PC-9 (cell line): ENCODE data around the gene HCRT. TPM values are rescaled to one million over a fixed set of nuclear protein-coding genes. Genes with fewer than 3 reads are reported as not detected.

Experiments
- BruUV-seq: library from RNA; stranded (reverse); fragments of 400-500 nt; replicated peaks from 2 replicates; lab custom pipeline; 2021; lab: Mats Ljungman, UMichigan
- CTCF ChIA-PET: fragments of 300-600 bp; sonication (Branson Sonifier 250); formaldehyde crosslinking; loops from one replicate; lab custom pipeline; 2022; ENCODE audit warnings: antibody characterized with exemption; lab: Charles Lee
- POLR2A ChIA-PET: fragments of 300-600 bp; sonication (Branson Sonifier 250); formaldehyde crosslinking; loops from one replicate; lab custom pipeline; 2022; ENCODE audit warnings: antibody characterized with exemption; ENCODE audit not compliant: unreplicated experiment; lab: Charles Lee
- DNase-seq, 2 experiments: peaks; one replicate each; pipeline versions ENCODE4 v3.0.0 to v3.0.0-alpha.2; 2015 to 2022; ENCODE audit warnings: mixed read lengths in 1 of 2
- H2AFZ ChIP-seq: fragments of 200-600 bp; sonication (generic); 2 replicates; pipeline ENCODE4 v1.8.1; 2017; ENCODE audit warnings: antibody characterized with exemption
- H3F3A ChIP-seq: fragments of 200-600 bp; sonication (generic); 2 replicates; pipeline ENCODE4 v1.8.1; 2017; ENCODE audit warnings: antibody characterized with exemption, mild to moderate bottlenecking, low read depth; ENCODE audit not compliant: insufficient read depth
- H3K27ac ChIP-seq: fragments of 200-600 bp; sonication (generic); 2 replicates; pipeline ENCODE4 v1.6.1; 2016; ENCODE audit warnings: mixed run types
- H3K27me3 ChIP-seq: fragments of 200-600 bp; sonication (generic); 2 replicates; pipeline ENCODE4 v1.6.1; 2016; ENCODE audit warnings: low read depth, mixed run types; ENCODE audit not compliant: insufficient read depth
- H3K36me3 ChIP-seq: fragments of 200-600 bp; sonication (generic); 2 replicates; pipeline ENCODE4 v1.6.1; 2016; ENCODE audit warnings: low read depth, mixed run types
- H3K4me1 ChIP-seq: fragments of 200-600 bp; sonication (generic); replicated peaks from 2 replicates; pipeline ENCODE4 v1.6.1; 2016; ENCODE audit warnings: mixed run types; ENCODE audit not compliant: insufficient read depth
- H3K4me2 ChIP-seq: fragments of 200-600 bp; sonication (generic); 2 replicates; pipeline ENCODE4 v1.6.1; 2017; ENCODE audit warnings: mixed run types
- H3K4me3 ChIP-seq: fragments of 200-600 bp; sonication (generic); 2 replicates; pipeline ENCODE4 v1.6.1; 2016; ENCODE audit warnings: mixed run types
- H3K79me2 ChIP-seq: fragments of 200-600 bp; sonication (generic); 2 replicates; pipeline ENCODE4 v1.6.1; 2017; ENCODE audit warnings: low read depth, mixed run types
- H3K9me2 ChIP-seq: fragments of 200-600 bp; sonication (generic); 2 replicates; pipeline ENCODE4 v1.8.1; 2017; ENCODE audit warnings: mild to moderate bottlenecking; ENCODE audit not compliant: insufficient read depth
- H3K9me3 ChIP-seq: fragments of 200-600 bp; sonication (generic); 2 replicates; pipeline ENCODE4 v1.8.1; 2016; ENCODE audit warnings: low read depth; ENCODE audit not compliant: insufficient read depth
- H4K20me1 ChIP-seq: fragments of 200-600 bp; sonication (generic); 2 replicates; pipeline ENCODE4 v1.8.1; 2017; ENCODE audit not compliant: insufficient read depth
- CTCF ChIP-seq: fragments of 200-600 bp; sonication (generic); conservative IDR thresholded peaks from 2 replicates; pipeline ENCODE4 v1.6.1; 2017; ENCODE audit warnings: mixed run types, antibody characterized with exemption, mild to moderate bottlenecking, moderate library complexity
- EZH2 ChIP-seq: fragments of 200-600 bp; sonication (generic); IDR thresholded peaks from 2 replicates; pipeline ENCODE4 v1.8.0; 2017; ENCODE audit warnings: antibody characterized with exemption, low read depth
- intact Hi-C: fragments of 100-400 bp; cut with micrococcal nuclease; formaldehyde crosslinking; loops from one replicate; pipeline ENCODE4 v1.10.0; 2022; ENCODE audit not compliant: unreplicated experiment
- total RNA-seq: library from RNA; stranded (reverse); gene quantifications from 2 replicates; pipeline ENCODE4 v1.2.3, GENCODE V29; 2021

Gene HCRT
- total RNA-seq, 1 experiment from 2014 or later = not detected

DNA sequence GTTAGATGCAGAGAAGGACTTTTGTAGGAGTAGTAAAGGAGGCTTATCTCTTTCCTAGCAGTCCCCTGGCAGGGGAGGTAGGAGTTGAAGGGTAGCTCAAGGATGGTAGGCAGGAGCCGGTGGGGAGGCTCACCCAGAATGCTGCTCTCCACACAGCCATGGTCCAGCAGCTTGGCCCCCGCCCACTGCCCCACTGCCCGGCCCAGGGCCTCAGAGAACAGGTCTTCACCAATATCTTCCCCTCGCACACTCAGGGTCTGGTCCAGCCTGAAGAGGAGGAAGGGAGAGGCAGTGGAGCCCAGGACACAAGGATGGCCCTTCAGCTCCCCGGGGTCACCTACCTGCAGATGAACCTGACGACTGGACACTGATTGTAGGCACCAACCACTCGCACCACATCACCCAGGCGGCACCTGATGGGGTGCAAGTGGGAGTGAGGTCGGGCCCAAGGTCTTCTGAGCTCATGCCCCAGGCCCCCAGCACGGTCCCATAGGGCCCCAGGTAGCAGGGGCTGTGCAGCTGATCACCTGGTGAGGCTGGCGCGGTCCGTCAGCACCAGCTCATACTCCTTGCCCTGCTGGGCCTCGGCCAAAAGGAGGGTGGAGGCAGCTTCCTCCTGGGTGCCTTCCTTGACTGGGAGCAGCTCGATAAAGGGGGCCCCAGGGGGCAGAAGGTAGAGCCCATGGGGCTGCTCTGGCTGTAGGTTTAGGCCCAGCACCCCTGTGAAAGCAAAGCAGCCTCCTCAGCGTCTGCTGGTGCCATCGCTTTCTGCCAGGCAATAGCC is 5.4 kb upstream of the HCRT start:
- ChIA-PET CTCF (no interaction called here), POLR2A (no interaction called here)
- TF ChIP-seq EZH2 (no peak), CTCF (no peak)
- no peak overlapping the region for H3K4me3 ChIP-seq
- 0 out of 2 replicates have a peak, but pooled peaks cover 6% of the 10 kb centered on the region for H3K4me1 ChIP-seq
- no peaks in the 10 kb centered on the region for H3K9me2 ChIP-seq
- no peaks in the 10 kb centered on the region for H3K9me3 ChIP-seq
- no peak overlapping the region for H3K27ac ChIP-seq
- intact Hi-C loops = no loop called here
- H4K20me1 ChIP-seq = no peaks in the 10 kb centered on the region
- H3K79me2 ChIP-seq = no peaks in the 10 kb centered on the region
- H3K4me2 ChIP-seq = no peak overlapping the region
- H3K27me3 ChIP-seq = no peaks in the 10 kb centered on the region
- no peaks in the 10 kb centered on the region for H3F3A ChIP-seq
- no TSS peak for BruUV-seq
- no peaks in the 10 kb centered on the region for H3K36me3 ChIP-seq
- DNase-seq = no peak
- no peak overlapping the region for H2AFZ ChIP-seq

- H3K4me3 ChIP-seq = no peak overlapping the region
- H4K20me1 ChIP-seq = no peaks in the 10 kb centered on the region
- ChIA-PET POLR2A (no interaction called here), CTCF (interaction anchor here (0.5 kb wide), 1 partner anchor 262 kb away, joined by 3 read pairs; no protein-coding TSS in a partner anchor)
- no peak overlapping the region for H3K27ac ChIP-seq
- H3K36me3 ChIP-seq = no peaks in the 10 kb centered on the region
- BruUV-seq = no TSS peak
- no peak for DNase-seq
- no peaks in the 10 kb centered on the region for H3K9me3 ChIP-seq
- no peaks in the 10 kb centered on the region for H3K9me2 ChIP-seq
- TF ChIP-seq CTCF = no peak
- no peak for TF ChIP-seq EZH2
- H3K27me3 ChIP-seq = no peaks in the 10 kb centered on the region
- no peak overlapping the region for H2AFZ ChIP-seq
- H3K4me2 ChIP-seq = no peak overlapping the region
- H3K79me2 ChIP-seq = no peaks in the 10 kb centered on the region
- peaks cover 16% of the 10 kb centered on the region; the same call in 1 of the 2 replicates for H3K4me1 ChIP-seq
- intact Hi-C loops = no loop called here
- H3F3A ChIP-seq = 0 out of 2 replicates have a peak, but pooled peaks cover 9% of the 10 kb centered on the region
Observed at GRCh38 chr17:42189651-42189965, 4.4 kb upstream of the HCRT start.

DNA sequence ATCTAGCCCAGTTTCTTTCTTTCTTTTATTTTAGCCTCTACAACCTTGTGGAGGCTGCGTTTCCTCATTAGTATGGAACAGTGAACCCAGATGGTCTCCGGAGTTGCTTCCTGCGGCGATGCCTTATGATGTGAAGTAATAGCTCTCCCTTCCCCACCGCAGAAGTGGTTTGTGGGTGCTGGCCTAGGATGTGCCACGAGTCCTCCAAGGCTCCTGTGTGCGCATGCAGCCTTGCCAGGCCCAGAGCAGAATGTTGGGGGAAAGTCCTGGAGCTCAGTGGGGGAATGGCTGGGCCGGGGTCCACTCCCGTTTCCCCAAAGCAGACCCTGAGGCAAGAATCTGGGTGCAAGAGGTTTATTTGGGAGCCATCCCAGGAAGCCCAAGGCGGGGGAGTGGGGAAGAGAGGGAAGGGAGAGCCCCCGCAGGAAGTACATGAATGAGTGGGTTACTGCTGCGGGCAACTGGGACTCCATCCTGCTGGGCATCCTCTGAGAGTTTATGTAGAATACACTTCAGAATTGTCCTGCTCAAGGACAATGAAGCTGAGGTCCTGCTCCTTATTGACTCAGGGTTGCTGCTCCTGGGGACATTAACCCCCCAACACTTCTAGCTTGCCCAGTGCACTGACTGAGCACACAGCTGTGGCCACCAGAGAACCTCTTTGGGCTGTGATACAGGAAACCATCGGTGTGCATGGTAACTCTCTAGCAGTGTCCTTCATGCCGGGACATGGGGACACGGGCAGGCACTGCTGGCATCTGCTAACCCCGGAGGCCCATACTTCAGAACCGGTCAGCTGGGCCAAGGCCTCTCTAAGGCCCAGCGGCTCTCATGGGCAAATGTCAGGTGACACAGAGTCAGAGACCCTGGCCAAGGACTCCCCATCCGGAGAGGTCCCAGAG is 3.7 kb upstream of the HCRT start:
- H3K4me1 ChIP-seq = peaks cover 17% of the 10 kb centered on the region; the same call in 1 of the 2 replicates
- no peak overlapping the region for H3K4me2 ChIP-seq
- H2AFZ ChIP-seq = no peak overlapping the region
- no peaks in the 10 kb centered on the region for H3K9me2 ChIP-seq
- H3K27me3 ChIP-seq = no peaks in the 10 kb centered on the region; the same call in 1 of the 2 replicates
- DNase-seq = no peak
- intact Hi-C loops = no loop called here
- H3F3A ChIP-seq = 0 out of 2 replicates have a peak, but pooled peaks cover 9% of the 10 kb centered on the region
- no peak overlapping the region for H3K4me3 ChIP-seq
- H4K20me1 ChIP-seq = no peaks in the 10 kb centered on the region
- TF ChIP-seq EZH2 = no peak
- no peak for TF ChIP-seq CTCF
- no peak overlapping the region for H3K27ac ChIP-seq
- no peaks in the 10 kb centered on the region for H3K79me2 ChIP-seq
- BruUV-seq = no TSS peak
- H3K36me3 ChIP-seq = no peaks in the 10 kb centered on the region
- no peaks in the 10 kb centered on the region for H3K9me3 ChIP-seq
- ChIA-PET CTCF (interaction anchor here (0.5 kb wide), 1 partner anchor 11 kb away, joined by 3 read pairs; no protein-coding TSS in a partner anchor), POLR2A (no interaction called here)
